Hematopoietic multipotent progenitor cell treated with erythropoietin and hydrocortisone succinate and interleukin-3 and kit ligand, for 17 days (in vitro differentiated cells): ENCODE measurements around the gene MED17.

Experiments
- DNase-seq: peaks from one replicate; pipeline ENCODE4 v3.0.0-alpha.2; 2015; ENCODE audit warnings: low spot score

MED17 gene

GRCh38 chr11:93849751-93850593 is 65.9 kb downstream of the MED17 start:
- DNase-seq = no peak

DNA sequence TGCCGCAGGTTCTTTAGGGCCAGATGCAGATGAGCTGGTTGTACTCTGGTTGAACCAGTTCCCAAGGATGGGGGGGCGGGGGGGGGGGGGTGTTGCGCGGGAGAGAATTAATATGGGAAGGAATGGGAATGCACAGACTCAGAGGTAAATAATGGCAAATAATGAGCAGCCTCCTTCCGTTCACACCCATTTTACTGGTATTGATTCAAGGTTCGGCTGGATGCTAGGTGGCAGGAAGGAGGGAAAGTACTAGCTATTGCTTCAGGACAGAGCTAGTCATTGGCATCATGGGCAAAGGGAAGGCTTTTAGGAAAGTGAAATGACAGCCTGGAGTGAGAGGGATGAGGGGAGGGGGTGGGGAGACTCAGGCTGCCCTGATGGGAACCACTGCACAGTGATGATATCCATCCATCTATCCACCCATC is 66.5 kb downstream of the MED17 start, which contains the start of gene VSTM5:
Gene VSTM5 (minus strand): TSS at position 25 of the 425 bp plus-strand sequence. CDS start 116 bp downstream, outside the sequence.
- DNase-seq = no peak

- DNase-seq = no peak
These were observed 68.2 kb downstream of the MED17 start for GRCh38 chr11:93852242-93852641.

GRCh38 chr11:93857413-93858120 is 73.5 kb downstream of the MED17 start:
- no peak for DNase-seq

- no peak for DNase-seq
These were observed 74.2 kb downstream of the MED17 start for GRCh38 chr11:93858121-93858775.

DNA sequence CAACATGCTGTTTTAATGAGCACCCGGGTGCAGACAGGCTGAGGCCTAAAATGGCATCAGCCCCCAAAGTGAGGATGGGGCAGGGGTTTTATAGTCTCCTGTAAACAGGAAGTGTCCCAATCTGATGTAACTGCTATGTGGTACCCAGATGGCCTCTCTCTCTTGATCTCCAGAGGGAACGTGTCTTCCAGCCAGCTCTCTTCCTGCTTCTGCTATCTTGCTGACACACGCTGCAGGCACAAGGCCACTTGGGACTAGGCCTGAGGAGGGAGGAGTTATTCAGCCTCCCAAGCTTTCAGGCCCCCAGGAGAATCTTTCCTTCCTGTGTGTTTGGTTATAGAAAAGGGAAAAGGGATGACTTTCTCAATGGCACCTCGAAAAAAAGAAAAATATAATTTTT is 77.7 kb downstream of the MED17 start:
- DNase-seq = no peak
